Neuronal stem cell (in vitro differentiated cells): ENCODE measurements around the gene SCLT1.
"Not testable (repeated sequence)": the region's sequence is repeated elsewhere in the genome, so short reads cannot be mapped to it uniquely, and the experiment has no call there.

Source experiments
- DNase-seq: peaks from one replicate; pipeline ENCODE4 v3.0.0-alpha.2; 2013; ENCODE audit warnings: low spot score
- H2AFZ ChIP-seq: one replicate; pipeline ENCODE4 v1.6.1; 2013; ENCODE audit warnings: mild to moderate bottlenecking, low read length, inconsistent platforms
- H2AK5ac ChIP-seq: 2 replicates; pipeline ENCODE4 v1.6.1; 2013; ENCODE audit warnings: low read depth, mild to moderate bottlenecking, inconsistent platforms, low read length, moderate library complexity, mixed read lengths
- H2BK120ac ChIP-seq: 2 replicates; pipeline ENCODE4 v1.6.1; 2013; ENCODE audit warnings: low read depth, mild to moderate bottlenecking, inconsistent platforms, low read length, moderate library complexity, mixed read lengths
- H2BK12ac ChIP-seq: one replicate; pipeline ENCODE4 v1.6.1; 2013; ENCODE audit warnings: low read length, inconsistent platforms
- H2BK15ac ChIP-seq: 2 replicates; pipeline ENCODE4 v1.6.1; 2013; ENCODE audit warnings: mild to moderate bottlenecking, low read length, inconsistent platforms, mixed read lengths
- H2BK5ac ChIP-seq: one replicate; pipeline ENCODE4 v1.6.1; 2013; ENCODE audit warnings: inconsistent platforms, mild to moderate bottlenecking, low read length, moderate library complexity
- H3K14ac ChIP-seq: one replicate; pipeline ENCODE4 v1.6.1; 2013; ENCODE audit warnings: low read length, inconsistent platforms
- H3K18ac ChIP-seq: 2 replicates; pipeline ENCODE4 v1.6.1; 2013; ENCODE audit warnings: low read length, inconsistent platforms
- H3K23ac ChIP-seq: 2 replicates; pipeline ENCODE4 v1.6.1; 2013; ENCODE audit warnings: low read depth, mild to moderate bottlenecking, mixed read lengths, low read length, inconsistent platforms; ENCODE audit not compliant: poor library complexity
- H3K27ac ChIP-seq: replicated peaks from 3 replicates; pipeline ENCODE4 v1.5.1; 2013; ENCODE audit warnings: low read length, inconsistent platforms
- H3K27me3 ChIP-seq, 3 experiments: 2 replicates each; pipeline ENCODE4 v1.6.1; 2013; ENCODE audit warnings: low read length in 3 of 3, mild to moderate bottlenecking in 2 of 3, inconsistent platforms in 1 of 3, low read depth in 1 of 3, mixed read lengths in 1 of 3, moderate library complexity in 1 of 3; ENCODE audit not compliant: control insufficient read depth in 3 of 3, insufficient read depth in 3 of 3
- H3K36me3 ChIP-seq, 2 donors: replicated peaks in 1 of 2; 2 replicates each; pipeline ENCODE4 v1.6.1; 2013; ENCODE audit warnings: low read length in 2 of 2; ENCODE audit not compliant: control insufficient read depth in 2 of 2, insufficient read depth in 2 of 2
- H3K4ac ChIP-seq: 2 replicates; pipeline ENCODE4 v1.6.1; 2013; ENCODE audit warnings: inconsistent platforms, mild to moderate bottlenecking, low read length, moderate library complexity
- H3K4me1 ChIP-seq, 2 donors: 1 replicate in 1 of 2; 2 replicates in 1 of 2; pipeline ENCODE4 v1.6.1; 2013; ENCODE audit warnings: low read length in 2 of 2, low read depth in 1 of 2; ENCODE audit not compliant: control insufficient read depth in 2 of 2, insufficient read depth in 1 of 2
- H3K4me2 ChIP-seq: one replicate; pipeline ENCODE4 v1.6.1; 2013; ENCODE audit warnings: mild to moderate bottlenecking, low read length, inconsistent platforms; ENCODE audit not compliant: insufficient read depth, poor library complexity, severe bottlenecking
- H3K4me3 ChIP-seq, 2 donors: 2 replicates each; pipeline ENCODE4 v1.5.1; 2013; ENCODE audit warnings: low read length in 2 of 2, mild to moderate bottlenecking in 2 of 2, inconsistent platforms in 1 of 2, moderate library complexity in 1 of 2
- H3K79me1 ChIP-seq: one replicate; pipeline ENCODE4 v1.6.1; 2013; ENCODE audit warnings: low read depth, mild to moderate bottlenecking, inconsistent platforms, low read length, moderate library complexity
- H3K9ac ChIP-seq: one replicate; pipeline ENCODE4 v1.6.1; 2013; ENCODE audit warnings: mild to moderate bottlenecking, low read depth, low read length, inconsistent platforms; ENCODE audit not compliant: poor library complexity
- H3K9me3 ChIP-seq, 2 donors: replicated peaks in 1 of 2; 2 replicates each; pipeline versions ENCODE3 to v1.6.1; 2013; ENCODE audit warnings: low read length in 2 of 2, mild to moderate bottlenecking in 2 of 2, inconsistent platforms in 1 of 2, low read depth in 1 of 2, mixed read lengths in 1 of 2, moderate library complexity in 1 of 2; ENCODE audit not compliant: control insufficient read depth in 2 of 2, insufficient read depth in 1 of 2
- H4K8ac ChIP-seq: one replicate; pipeline ENCODE4 v1.6.1; 2013; ENCODE audit warnings: low read depth, mild to moderate bottlenecking, inconsistent platforms, low read length, moderate library complexity
- H4K91ac ChIP-seq: one replicate; pipeline ENCODE4 v1.6.1; 2013; ENCODE audit warnings: low read length, low read depth, mild to moderate bottlenecking, inconsistent platforms; ENCODE audit not compliant: poor library complexity
- WGBS, 2 donors: extraction: QIAGEN DNeasy Blood & Tissue Kit; methylation state at CpG; one replicate each; pipeline ENCODE4 v1.1.7; 2013; ENCODE audit warnings: missing lambda C conversion rate in 2 of 2, mixed read lengths in 1 of 2; ENCODE audit not compliant: insufficient read length in 2 of 2, insufficient replicate concordance in 1 of 2; ENCODE audit errors: extremely low coverage in 2 of 2; 5-methylcytosine and 5-hydroxymethylcytosine counted together

The SCLT1 gene

DNA sequence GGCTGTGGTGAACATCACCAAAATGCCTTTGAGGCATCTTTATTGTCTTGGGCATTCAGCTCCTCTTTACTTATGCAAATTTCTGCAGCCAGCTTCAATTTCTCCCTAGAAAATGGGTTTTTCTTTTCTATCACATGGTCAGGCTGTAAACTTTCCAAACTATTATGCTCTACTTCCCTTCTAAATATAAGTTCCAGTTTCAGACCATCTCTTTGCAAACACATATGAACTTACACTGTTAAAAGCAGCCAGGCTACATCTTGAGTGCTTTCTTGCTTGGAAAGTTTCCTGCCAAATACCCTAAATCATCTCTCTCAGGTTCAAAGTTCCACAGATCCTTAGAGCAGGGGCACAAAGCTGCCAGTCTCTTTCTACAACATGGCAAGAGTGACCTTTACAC is 13.2 kb downstream of the SCLT1 start:
- H3K18ac ChIP-seq: no peak overlapping the region
- peaks cover 13 to 53% of the 10 kb centered on the region in 2 donors for H3K36me3 ChIP-seq
- no peak overlapping the region for H3K23ac ChIP-seq
- H3K27me3 ChIP-seq: no peaks in the 10 kb centered on the region
- no peak overlapping the region for H3K4ac ChIP-seq
- H3K4me2 ChIP-seq: no peak overlapping the region
- no peaks in the 10 kb centered on the region for H3K4me1 ChIP-seq
- H4K91ac ChIP-seq: no peak overlapping the region
- H2BK12ac ChIP-seq: no peak overlapping the region
- H2AK5ac ChIP-seq: no peak overlapping the region
- peaks cover 4% of the 10 kb centered on the region for H3K79me1 ChIP-seq
- no peak overlapping the region for H3K9ac ChIP-seq
- H3K4me3 ChIP-seq: no peak overlapping the region
- H3K9me3 ChIP-seq: peaks cover 8 to 39% of the 10 kb centered on the region in 2 donors
- H3K27ac ChIP-seq: no peak overlapping the region
- no peak for DNase-seq
- H2AFZ ChIP-seq: no peak overlapping the region
- no peak overlapping the region for H3K14ac ChIP-seq
- no peak overlapping the region for H4K8ac ChIP-seq
- H2BK15ac ChIP-seq: no peak overlapping the region
- H2BK5ac ChIP-seq: no peak overlapping the region
- no peak overlapping the region for H2BK120ac ChIP-seq

DNA sequence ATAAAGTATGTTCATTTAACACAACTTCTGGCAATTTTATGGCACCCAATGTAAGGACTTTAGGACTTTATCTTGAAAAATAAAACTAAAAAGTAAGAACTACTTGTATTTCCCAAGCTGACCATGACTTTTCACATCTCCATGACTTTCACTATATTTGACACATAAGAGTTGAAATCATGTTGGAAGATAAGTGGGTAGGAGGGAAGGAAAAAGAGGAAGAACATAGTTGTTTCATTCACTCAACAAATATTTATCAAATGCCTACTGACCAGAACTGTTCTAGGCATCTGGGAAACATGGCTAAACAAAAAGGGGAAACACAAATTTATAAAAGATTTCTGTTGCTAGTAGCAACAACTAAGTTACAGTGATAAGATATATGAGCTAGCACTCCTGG is 16.0 kb downstream of the SCLT1 start:
- Histone ChIP-seq H3K18ac (no peak overlapping the region), H3K27ac (no peak overlapping the region), H3K14ac (no peak overlapping the region), H3K4me2 (no peak overlapping the region), H2AK5ac (no peak overlapping the region), H2BK15ac (no peak overlapping the region), H3K4me3 (no peak overlapping the region), H2BK5ac (no peak overlapping the region), H3K79me1 (peaks cover 4% of the 10 kb centered on the region), H4K8ac (no peak overlapping the region), H3K36me3 (peaks cover 16 to 64% of the 10 kb centered on the region in 2 donors), H2BK12ac (no peak overlapping the region), H3K9me3 (peaks cover 8 to 41% of the 10 kb centered on the region in 2 donors), H3K23ac (no peak overlapping the region), H3K27me3 (no peaks in the 10 kb centered on the region), H4K91ac (no peak overlapping the region), H3K4me1 (no peaks in the 10 kb centered on the region), H3K9ac (no peak overlapping the region), H3K4ac (no peak overlapping the region), H2BK120ac (no peak overlapping the region), H2AFZ (no peak overlapping the region)
- no peak for DNase-seq

DNA sequence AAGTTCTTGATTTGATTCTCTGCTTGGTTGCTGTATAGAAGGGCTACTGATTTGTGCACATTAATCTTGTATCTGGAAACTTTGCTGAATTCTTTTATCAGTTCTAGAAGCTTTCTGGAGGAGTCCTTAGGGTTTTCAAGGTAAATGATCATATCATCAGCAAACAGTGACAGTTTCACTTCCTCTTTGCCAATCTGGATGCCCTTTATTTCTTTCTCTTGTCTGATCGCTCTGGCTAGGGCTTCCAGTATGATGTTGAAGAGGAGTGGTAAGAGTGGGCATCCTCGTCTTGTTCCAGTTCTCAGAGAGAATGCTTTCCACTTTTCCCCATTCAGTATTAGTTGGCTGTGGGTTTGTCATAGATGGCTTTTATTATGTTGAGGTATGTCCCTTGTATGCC is 23.8 kb downstream of the SCLT1 start:
- H3K4me1 ChIP-seq: not testable (repeated sequence)

DNA sequence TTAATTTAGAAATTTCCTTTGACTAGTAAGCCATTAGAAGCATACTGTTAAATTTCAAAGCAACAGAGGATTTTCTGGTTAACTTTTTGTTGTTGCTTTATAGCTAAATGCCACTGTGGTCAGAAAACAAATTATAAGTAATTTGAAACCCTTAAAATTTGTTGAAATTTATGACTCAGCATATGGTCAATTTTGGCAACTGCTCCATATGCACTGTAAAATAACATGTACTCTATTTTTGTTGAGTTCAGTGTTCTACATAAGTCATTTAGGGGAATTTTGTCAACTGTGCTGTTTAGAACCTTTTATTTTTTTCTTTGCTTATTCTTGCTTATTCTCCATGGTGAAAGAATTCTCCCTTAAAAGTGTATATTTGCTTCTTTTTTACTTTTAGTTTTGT is 28.6 kb downstream of the SCLT1 start:
- no peak for DNase-seq
- H3K4me2 ChIP-seq: no peak overlapping the region
- H3K23ac ChIP-seq: no peak overlapping the region
- H2AFZ ChIP-seq: no peak overlapping the region
- no peak overlapping the region for H4K8ac ChIP-seq
- no peak overlapping the region for H3K4ac ChIP-seq
- no peak overlapping the region for H2BK120ac ChIP-seq
- no peak overlapping the region for H3K18ac ChIP-seq
- H2BK15ac ChIP-seq: no peak overlapping the region
- peaks cover 8 to 16% of the 10 kb centered on the region in 2 donors for H3K36me3 ChIP-seq
- no peak overlapping the region for H2BK5ac ChIP-seq
- no peaks in the 10 kb centered on the region for H3K4me1 ChIP-seq
- no peak overlapping the region for H4K91ac ChIP-seq
- H2BK12ac ChIP-seq: no peak overlapping the region
- no peak overlapping the region for H3K14ac ChIP-seq
- no peak overlapping the region for H2AK5ac ChIP-seq
- no peaks in the 10 kb centered on the region for H3K27me3 ChIP-seq
- H3K9ac ChIP-seq: no peak overlapping the region
- no peak overlapping the region for H3K4me3 ChIP-seq
- peaks cover 23 to 39% of the 10 kb centered on the region in 2 donors for H3K9me3 ChIP-seq
- no peak overlapping the region for H3K27ac ChIP-seq
- H3K79me1 ChIP-seq: no peaks in the 10 kb centered on the region

More for the DNA sequence above, 23.8 kb downstream of the SCLT1 start:
- not testable (repeated sequence) for H3K9ac ChIP-seq, H3K27ac ChIP-seq, H3K18ac ChIP-seq, H2AK5ac ChIP-seq, H2BK120ac ChIP-seq, H2BK5ac ChIP-seq, H3K27me3 ChIP-seq, H3K23ac ChIP-seq, H2BK12ac ChIP-seq, H3K4me2 ChIP-seq, H4K91ac ChIP-seq, H3K4me3 ChIP-seq, H4K8ac ChIP-seq, H3K4ac ChIP-seq, H2BK15ac ChIP-seq, DNase-seq, H3K14ac ChIP-seq, H3K79me1 ChIP-seq, H2AFZ ChIP-seq
- Histone ChIP-seq H3K36me3 (peaks cover 3 to 19% of the 10 kb centered on the region in 2 donors), H3K9me3 (peaks cover 0 to 26% of the 10 kb centered on the region in 2 donors)
- no CpG with 5 or more reads among the region's 2 CpGs for WGBS, 2 donors
